GM19351 (cell line): ENCODE results near the gene SAPCD1.

Source experiments
- ATAC-seq: cut with Tn5 transposase; IDR thresholded peaks from one replicate; pipeline ENCODE4 v1.9.1; 2021; ENCODE audit warnings: mild to moderate bottlenecking, moderate library complexity; ENCODE audit not compliant: unreplicated experiment

Gene SAPCD1

GRCh38 chr6:31728767-31729514, 33.5 kb upstream of the SAPCD1 start, which contains the start of gene DDAH2:
TSS of gene DDAH2 (minus strand) at chr6:31729299. CDS start at chr6:31729161, 138 bp downstream.
- no peak for ATAC-seq

GRCh38 chr6:31729515-31729978, 32.9 kb upstream of the SAPCD1 start:
- no peak for ATAC-seq

GRCh38 chr6:31729979-31730630, 32.4 kb upstream of the SAPCD1 start:
- ATAC-seq: no peak

GRCh38 chr6:31730631-31731086, 31.8 kb upstream of the SAPCD1 start:
- no peak for ATAC-seq

- ATAC-seq: no peak
Measured at GRCh38 chr6:31732029-31732428, 30.4 kb upstream of the SAPCD1 start.

- no peak for ATAC-seq
Measured at GRCh38 chr6:31733734-31734133, 28.7 kb upstream of the SAPCD1 start.

GRCh38 chr6:31734247-31734820, 28.1 kb upstream of the SAPCD1 start:
- no peak for ATAC-seq

- peak; percentile 36 for ATAC-seq
Measured at GRCh38 chr6:31734821-31735406, 27.5 kb upstream of the SAPCD1 start.

GRCh38 chr6:31736021-31736767, 26.3 kb upstream of the SAPCD1 start, which contains the start of gene CLIC1:
TSS of gene CLIC1 (minus strand) at chr6:31736530. CDS start at chr6:31736300, 230 bp downstream.
- ATAC-seq: no peak

- no peak for ATAC-seq
Measured at GRCh38 chr6:31736768-31737314, 25.6 kb upstream of the SAPCD1 start.

- no peak for ATAC-seq
Measured at GRCh38 chr6:31737315-31737990, 25.0 kb upstream of the SAPCD1 start.

GRCh38 chr6:31737991-31738979, 24.2 kb upstream of the SAPCD1 start:
- ATAC-seq: no peak

GRCh38 chr6:31739639-31740396, 22.6 kb upstream of the SAPCD1 start, which contains the start of gene MSH5:
TSS of gene MSH5 (plus strand) at chr6:31740005. CDS start at chr6:31740467, 462 bp downstream.
- ATAC-seq: peak; percentile 73

- no peak for ATAC-seq
Measured at GRCh38 chr6:31740397-31741223, 21.8 kb upstream of the SAPCD1 start.

- no peak for ATAC-seq
Measured at GRCh38 chr6:31741815-31742214, 20.6 kb upstream of the SAPCD1 start.

GRCh38 chr6:31742894-31743293, 19.6 kb upstream of the SAPCD1 start:
- ATAC-seq: no peak

GRCh38 chr6:31744422-31744821, 18.0 kb upstream of the SAPCD1 start:
- no peak for ATAC-seq
